ENCODE results near the gene SIRT7. TPM values are rescaled to one million over a fixed set of nuclear protein-coding genes. Genes with fewer than 3 reads are reported as not detected.

Gene SIRT7
- polyA plus RNA-seq, 1 donor: 25.2 TPM

DNA sequence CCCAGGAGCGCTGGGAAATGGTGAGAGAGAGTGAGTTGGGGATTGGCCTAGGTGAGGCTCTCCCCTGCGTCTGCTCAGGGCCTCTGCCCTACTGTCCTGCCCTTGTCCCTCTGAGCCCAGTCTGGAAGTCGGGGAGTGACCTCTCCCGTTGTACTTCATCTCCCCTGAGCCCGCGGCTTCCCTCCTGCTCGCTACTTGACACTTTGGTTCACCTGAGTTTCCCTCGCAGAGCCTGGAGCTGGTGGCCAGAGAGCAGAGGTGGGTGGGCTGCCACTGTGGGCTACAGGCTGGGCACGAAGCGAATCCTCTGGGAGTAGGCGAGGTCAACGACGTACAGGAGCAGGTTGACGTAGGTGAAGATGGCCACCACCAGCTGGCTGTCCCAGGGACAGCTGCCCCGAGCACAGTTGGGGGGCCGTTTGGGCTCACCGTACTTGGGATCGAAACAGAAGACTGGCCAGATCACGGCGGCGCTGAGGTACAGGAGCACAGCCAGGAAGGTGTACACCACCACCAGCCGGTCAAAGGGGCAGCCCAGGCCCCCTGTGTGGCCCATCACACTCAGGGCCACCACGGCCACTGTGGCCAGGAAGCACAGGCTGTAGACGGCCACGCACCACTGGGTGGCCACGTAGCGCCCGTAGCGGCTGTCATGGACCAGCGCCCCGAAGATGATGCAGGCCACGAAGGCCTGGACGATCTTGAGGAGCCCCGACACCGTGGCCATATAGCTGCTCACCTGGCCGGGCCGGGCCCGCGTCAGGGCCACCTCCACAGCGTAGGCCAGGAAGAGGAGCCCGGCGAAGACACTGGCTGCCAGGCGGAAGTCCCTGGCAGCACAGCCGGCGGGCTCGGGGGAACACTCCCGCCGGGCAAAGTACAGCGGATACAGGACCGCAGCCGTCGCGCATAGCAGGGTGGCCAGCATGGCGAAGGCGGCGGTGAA lies 22.8 kb upstream of the SIRT7 start:
- DNase-seq: no peak
- no CpG with 5 or more reads among the region's 56 CpGs for WGBS (ENCODE audit: insufficient coverage, low lambda C conversion rate)
- H3K27ac ChIP-seq (ENCODE audit: low read length): no peak overlapping the region
- H3K4me3 ChIP-seq (ENCODE audit: low read length): no peak overlapping the region
- no peaks in the 10 kb centered on the region for H3K36me3 ChIP-seq (ENCODE audit: control insufficient read depth, insufficient read depth, low read length)
- peaks cover 6% of the 10 kb centered on the region for H3K9me3 ChIP-seq (ENCODE audit: control insufficient read depth, low read depth, low read length)
- peaks cover 8% of the 10 kb centered on the region for H3K4me1 ChIP-seq (ENCODE audit: control insufficient read depth, insufficient read depth, low read length)
- peaks cover 8% of the 10 kb centered on the region for H3K27me3 ChIP-seq (ENCODE audit: control insufficient read depth, insufficient read depth, low read length)

DNA sequence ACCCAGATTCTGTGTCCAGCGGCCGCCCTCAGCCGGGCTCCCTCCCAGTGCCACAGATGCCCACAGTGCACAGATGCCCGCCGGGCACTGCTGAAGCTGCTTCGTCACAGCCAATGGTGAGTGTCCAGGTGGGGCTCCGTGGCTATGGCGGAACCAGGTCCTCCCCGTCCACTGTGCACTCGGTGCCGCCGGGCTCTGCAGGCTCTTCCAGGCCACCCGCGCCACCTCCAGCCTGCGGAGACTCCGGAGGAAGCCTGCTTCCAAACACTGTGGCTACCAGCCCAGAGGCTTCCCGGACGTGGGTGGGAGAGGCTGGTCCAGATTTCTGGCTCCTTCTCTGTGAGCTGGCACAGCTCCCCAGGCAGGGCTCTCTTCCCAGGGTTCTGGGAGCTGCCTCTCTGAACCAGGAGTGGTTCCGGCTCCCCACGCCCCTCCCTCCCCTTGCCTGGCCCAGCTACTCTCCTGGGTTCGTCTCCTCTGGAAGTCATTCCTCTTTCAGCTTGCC lies 22.0 kb upstream of the SIRT7 start:
- no CpG with 5 or more reads among the region's 21 CpGs for WGBS (ENCODE audit: insufficient coverage, low lambda C conversion rate)
- Histone ChIP-seq H3K27ac (ENCODE audit: low read length) (no peak overlapping the region), H3K4me3 (ENCODE audit: low read length) (no peak overlapping the region), H3K4me1 (ENCODE audit: control insufficient read depth, insufficient read depth, low read length) (peaks cover 8% of the 10 kb centered on the region), H3K27me3 (ENCODE audit: control insufficient read depth, insufficient read depth, low read length) (peaks cover 8% of the 10 kb centered on the region), H3K36me3 (ENCODE audit: control insufficient read depth, insufficient read depth, low read length) (no peaks in the 10 kb centered on the region), H3K9me3 (ENCODE audit: control insufficient read depth, low read depth, low read length) (peaks cover 6% of the 10 kb centered on the region)
- DNase-seq: no peak

DNA sequence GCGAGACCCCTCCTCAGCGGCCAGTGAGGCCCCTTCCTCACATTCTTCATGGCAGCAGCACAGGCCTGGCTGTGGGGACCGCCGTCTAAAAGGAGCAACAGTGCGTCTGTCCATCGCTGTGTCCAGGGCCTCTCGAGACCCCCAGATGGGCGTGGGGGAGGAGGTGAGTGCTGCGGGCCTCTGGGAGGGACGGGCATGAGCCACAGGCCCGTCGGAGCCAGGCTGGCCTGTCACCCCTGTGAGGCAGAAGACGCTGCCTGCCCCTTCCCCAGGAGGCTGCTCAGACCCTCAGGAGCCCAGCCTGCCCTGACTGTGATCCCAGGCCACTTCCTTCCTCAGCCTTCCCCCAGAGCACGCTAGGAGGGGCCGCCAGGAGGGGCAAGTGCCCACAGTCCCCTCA lies 21.2 kb upstream of the SIRT7 start:
- Histone ChIP-seq H3K27me3 (ENCODE audit: control insufficient read depth, insufficient read depth, low read length) (peaks cover 8% of the 10 kb centered on the region), H3K4me1 (ENCODE audit: control insufficient read depth, insufficient read depth, low read length) (peaks cover 8% of the 10 kb centered on the region), H3K9me3 (ENCODE audit: control insufficient read depth, low read depth, low read length) (peaks cover 6% of the 10 kb centered on the region), H3K36me3 (ENCODE audit: control insufficient read depth, insufficient read depth, low read length) (no peaks in the 10 kb centered on the region), H3K27ac (ENCODE audit: low read length) (no peak overlapping the region), H3K4me3 (ENCODE audit: low read length) (no peak overlapping the region)
- DNase-seq: no peak
- WGBS (ENCODE audit: insufficient coverage, low lambda C conversion rate): no CpG with 5 or more reads among the region's 15 CpGs

DNA sequence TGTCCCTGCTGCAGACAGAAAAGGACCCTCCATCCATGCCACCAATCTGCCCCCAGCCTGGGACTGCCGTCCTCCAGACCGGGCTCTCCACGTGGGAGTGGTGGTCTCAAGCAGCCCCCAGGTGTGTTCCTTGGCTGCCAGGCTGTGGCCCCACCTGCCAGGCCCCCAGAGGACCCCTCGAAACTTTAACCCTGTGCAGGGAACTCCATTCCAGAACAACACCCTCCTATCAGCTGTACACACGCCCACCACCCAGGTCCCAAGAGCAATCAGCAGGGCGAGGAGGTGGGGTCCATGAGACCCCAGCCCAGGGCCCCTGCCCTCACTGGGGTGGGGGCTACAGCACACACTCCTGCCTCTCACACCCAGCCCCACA lies 17.7 kb upstream of the SIRT7 start:
- Histone ChIP-seq H3K36me3 (ENCODE audit: control insufficient read depth, insufficient read depth, low read length) (peaks cover 2% of the 10 kb centered on the region), H3K4me3 (ENCODE audit: low read length) (no peak overlapping the region), H3K27me3 (ENCODE audit: control insufficient read depth, insufficient read depth, low read length) (no peaks in the 10 kb centered on the region), H3K4me1 (ENCODE audit: control insufficient read depth, insufficient read depth, low read length) (peaks cover 8% of the 10 kb centered on the region), H3K27ac (ENCODE audit: low read length) (no peak overlapping the region), H3K9me3 (ENCODE audit: control insufficient read depth, low read depth, low read length) (no peaks in the 10 kb centered on the region)
- no peak for DNase-seq
- no CpG with 5 or more reads among the region's 6 CpGs for WGBS (ENCODE audit: insufficient coverage, low lambda C conversion rate)

DNA sequence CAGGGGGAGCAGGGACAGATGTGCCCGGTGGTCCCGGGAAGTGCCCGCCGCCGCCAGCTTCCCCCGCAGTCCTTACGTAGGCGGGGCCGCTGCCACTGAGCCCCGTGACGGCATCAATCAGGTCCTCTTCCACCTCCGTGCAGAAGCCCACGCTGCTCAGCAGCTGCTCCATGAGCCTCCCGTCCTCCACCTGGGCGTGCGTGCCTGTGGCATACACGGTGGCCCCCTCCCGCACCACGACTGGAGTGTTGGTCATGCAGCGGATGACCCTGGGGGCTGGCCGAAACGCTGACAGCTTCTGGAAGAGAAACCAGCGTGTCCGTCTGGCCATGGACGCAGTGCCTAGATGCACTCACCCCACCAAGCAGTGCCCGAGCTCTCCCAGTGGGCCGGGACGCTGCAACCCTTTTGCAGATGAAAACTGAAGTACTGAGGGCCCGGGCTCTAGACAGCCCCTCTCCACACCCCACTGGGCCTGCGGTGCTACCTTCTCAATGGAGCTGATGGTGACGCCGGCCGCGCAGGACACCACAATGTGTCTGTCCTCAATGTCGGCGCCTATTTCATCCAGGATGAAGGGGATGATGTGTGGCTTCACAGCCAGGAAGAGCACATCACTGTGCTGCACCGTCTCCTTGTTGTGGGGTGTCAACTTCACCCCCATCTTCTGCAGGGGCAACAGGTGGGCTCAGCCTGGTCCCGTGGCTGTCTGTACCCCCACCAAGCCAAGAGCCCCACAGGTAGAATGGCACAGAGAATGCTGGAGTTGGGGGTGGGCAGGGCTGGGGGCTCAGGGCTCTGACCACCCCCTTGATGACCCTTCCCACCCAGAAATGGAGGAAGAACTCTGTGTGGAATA lies 17.1 kb upstream of the SIRT7 start:
- no CpG with 5 or more reads among the region's 38 CpGs for WGBS (ENCODE audit: insufficient coverage, low lambda C conversion rate)
- Histone ChIP-seq H3K4me1 (ENCODE audit: control insufficient read depth, insufficient read depth, low read length) (peaks cover 8% of the 10 kb centered on the region), H3K27me3 (ENCODE audit: control insufficient read depth, insufficient read depth, low read length) (no peaks in the 10 kb centered on the region), H3K27ac (ENCODE audit: low read length) (no peak overlapping the region), H3K4me3 (ENCODE audit: low read length) (no peak overlapping the region), H3K36me3 (ENCODE audit: control insufficient read depth, insufficient read depth, low read length) (peaks cover 2% of the 10 kb centered on the region), H3K9me3 (ENCODE audit: control insufficient read depth, low read depth, low read length) (no peaks in the 10 kb centered on the region)
- DNase-seq: no peak

DNA sequence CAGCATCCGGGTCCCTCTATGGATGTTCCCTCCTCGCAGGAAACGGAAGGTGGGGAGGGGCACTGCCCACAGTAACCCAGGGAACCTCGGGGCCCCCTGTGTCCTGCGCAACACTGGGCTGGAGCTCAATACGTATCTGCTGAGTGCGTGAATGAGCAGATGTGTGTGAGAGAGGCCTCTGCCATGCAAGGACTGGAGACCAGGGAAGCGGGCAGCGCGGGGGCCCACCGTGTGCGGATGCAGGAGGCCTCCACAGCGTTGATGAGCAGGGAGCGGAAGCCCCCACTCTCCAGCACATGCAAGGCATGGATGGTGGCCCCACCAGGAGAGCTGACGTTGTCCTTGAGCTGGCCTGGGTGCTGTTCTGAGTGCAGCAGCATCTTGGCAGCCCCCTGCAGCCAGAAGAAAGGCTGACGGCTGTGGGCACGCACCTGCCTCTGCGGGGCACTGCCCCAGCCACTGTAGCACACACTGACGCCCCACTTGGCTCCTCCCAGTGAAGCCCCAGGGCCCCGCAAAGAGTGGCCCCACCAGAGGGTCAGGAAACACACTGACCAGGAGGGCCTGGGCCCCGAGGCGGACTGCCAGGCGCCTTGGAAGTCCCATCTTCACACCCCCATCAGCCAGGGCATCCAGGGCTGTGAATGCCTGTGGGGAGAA lies 16.3 kb upstream of the SIRT7 start:
- H3K9me3 ChIP-seq (ENCODE audit: control insufficient read depth, low read depth, low read length): no peaks in the 10 kb centered on the region
- DNase-seq: no peak
- WGBS (ENCODE audit: insufficient coverage, low lambda C conversion rate): no CpG with 5 or more reads among the region's 23 CpGs

DNA sequence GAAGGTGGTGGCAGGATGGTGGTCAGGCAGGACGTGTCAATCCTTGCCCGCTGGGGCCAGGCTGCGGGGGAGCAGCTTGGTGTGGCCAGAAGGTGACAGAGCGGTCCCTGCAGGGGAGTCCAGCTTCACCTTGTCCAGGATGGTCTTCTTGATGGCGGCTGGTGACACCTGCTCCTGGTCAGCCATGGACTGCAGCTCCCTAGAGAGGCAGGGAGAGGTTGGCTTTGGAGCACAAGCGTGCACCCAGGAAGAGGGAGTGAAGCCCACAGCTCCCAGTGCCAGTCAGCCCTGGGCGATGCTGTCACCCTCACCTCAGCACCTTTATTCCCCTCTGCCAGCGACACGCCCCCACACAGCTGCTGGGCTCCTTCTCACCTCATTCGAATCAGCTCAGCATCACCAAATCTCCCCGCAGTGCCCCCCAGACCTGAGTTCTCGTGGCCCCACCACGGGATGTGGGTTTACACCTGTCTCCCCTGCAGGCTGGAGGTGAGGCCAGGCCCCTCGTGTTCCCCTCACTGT lies 15.3 kb upstream of the SIRT7 start:
- Histone ChIP-seq H3K36me3 (ENCODE audit: control insufficient read depth, insufficient read depth, low read length) (peaks cover 2% of the 10 kb centered on the region), H3K4me1 (ENCODE audit: control insufficient read depth, insufficient read depth, low read length) (peaks cover 17% of the 10 kb centered on the region), H3K9me3 (ENCODE audit: control insufficient read depth, low read depth, low read length) (no peaks in the 10 kb centered on the region), H3K27me3 (ENCODE audit: control insufficient read depth, insufficient read depth, low read length) (peaks cover 10% of the 10 kb centered on the region), H3K27ac (ENCODE audit: low read length) (no peak overlapping the region), H3K4me3 (ENCODE audit: low read length) (no peak overlapping the region)
- no CpG with 5 or more reads among the region's 14 CpGs for WGBS (ENCODE audit: insufficient coverage, low lambda C conversion rate)
- DNase-seq: no peak

More for the DNA sequence above, 16.3 kb upstream of the SIRT7 start:
- Histone ChIP-seq H3K4me1 (ENCODE audit: control insufficient read depth, insufficient read depth, low read length) (peaks cover 8% of the 10 kb centered on the region), H3K36me3 (ENCODE audit: control insufficient read depth, insufficient read depth, low read length) (peaks cover 2% of the 10 kb centered on the region), H3K4me3 (ENCODE audit: low read length) (no peak overlapping the region), H3K27me3 (ENCODE audit: control insufficient read depth, insufficient read depth, low read length) (no peaks in the 10 kb centered on the region), H3K27ac (ENCODE audit: low read length) (no peak overlapping the region)

DNA sequence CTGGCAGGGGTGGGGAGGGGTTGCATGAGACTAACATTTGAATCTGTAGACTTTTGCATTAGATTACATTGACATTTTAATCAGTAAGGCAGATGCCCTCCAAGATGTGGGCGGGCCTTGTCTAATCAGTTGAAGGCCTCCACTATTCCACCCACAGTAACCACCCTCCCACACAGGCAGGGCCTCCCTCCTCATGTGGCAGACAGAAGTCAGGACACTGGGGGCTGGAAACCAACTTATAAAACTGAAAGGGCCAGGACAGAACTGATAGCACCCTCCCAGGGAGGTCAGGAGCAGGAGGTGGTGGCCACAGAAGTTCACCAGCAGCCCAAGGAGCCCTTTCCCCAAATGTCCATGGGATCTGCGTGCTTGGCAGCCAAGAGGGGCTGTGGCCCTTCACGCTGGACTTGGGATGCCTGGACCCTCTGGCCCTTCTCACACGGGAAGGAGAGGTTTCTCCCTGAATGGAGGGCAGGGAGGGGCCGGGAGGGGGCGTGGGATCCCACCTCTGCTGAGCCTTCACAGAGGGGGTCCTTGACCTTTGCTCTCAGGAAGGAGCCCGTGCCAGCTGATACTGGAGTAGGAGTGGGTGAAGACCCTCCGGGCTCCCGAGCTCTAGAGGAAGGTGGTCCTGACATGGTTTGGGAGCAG lies 14.5 kb upstream of the SIRT7 start:
- no peak overlapping the region for H3K27ac ChIP-seq (ENCODE audit: low read length)
- no CpG with 5 or more reads among the region's 9 CpGs for WGBS (ENCODE audit: insufficient coverage, low lambda C conversion rate)
- DNase-seq: no peak
- H3K9me3 ChIP-seq (ENCODE audit: control insufficient read depth, low read depth, low read length): no peaks in the 10 kb centered on the region
- H3K4me3 ChIP-seq (ENCODE audit: low read length): no peak overlapping the region
- peaks cover 17% of the 10 kb centered on the region for H3K4me1 ChIP-seq (ENCODE audit: control insufficient read depth, insufficient read depth, low read length)
- peaks cover 12% of the 10 kb centered on the region for H3K27me3 ChIP-seq (ENCODE audit: control insufficient read depth, insufficient read depth, low read length)
- peaks cover 2% of the 10 kb centered on the region for H3K36me3 ChIP-seq (ENCODE audit: control insufficient read depth, insufficient read depth, low read length)

DNA sequence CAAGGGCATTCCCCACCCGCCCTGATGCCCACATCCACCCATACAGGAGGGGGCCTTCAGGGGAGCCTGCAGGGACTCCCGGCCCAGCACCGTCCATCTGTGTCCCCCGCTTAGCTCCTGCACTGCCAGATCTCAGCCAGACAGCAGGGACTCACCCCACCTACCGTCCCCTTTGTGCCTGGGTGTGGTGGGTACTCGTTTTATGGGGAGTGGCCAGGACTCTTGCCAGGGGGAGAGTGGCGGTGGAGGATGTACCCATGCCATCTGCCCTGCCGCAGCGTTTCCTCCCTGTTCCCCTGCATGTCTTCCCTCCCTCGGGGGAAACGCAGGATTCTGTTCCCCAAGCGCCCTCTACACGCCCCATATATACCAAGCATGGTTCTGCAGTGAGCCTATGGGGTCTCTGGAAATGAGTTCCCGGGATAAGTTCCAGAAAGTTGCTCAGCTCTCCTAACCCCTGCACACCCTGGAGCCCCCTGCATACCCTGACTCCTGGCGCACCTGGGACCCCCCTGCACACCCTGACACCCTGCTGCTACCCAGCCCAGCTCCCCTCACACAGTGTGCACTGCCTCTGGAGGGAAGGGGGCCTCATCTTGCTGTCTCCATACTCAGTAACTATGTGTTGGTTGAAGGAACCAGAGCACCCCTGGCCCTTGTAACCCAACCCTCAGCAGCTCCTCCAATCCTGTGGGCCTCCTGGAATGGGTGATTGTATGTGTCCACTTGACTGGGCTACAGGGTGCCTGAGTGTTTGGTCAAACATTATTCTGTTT lies 13.8 kb upstream of the SIRT7 start:
- WGBS (ENCODE audit: insufficient coverage, low lambda C conversion rate): no CpG with 5 or more reads among the region's 15 CpGs
- peaks cover 12% of the 10 kb centered on the region for H3K27me3 ChIP-seq (ENCODE audit: control insufficient read depth, insufficient read depth, low read length)

More for the DNA sequence above, 13.8 kb upstream of the SIRT7 start:
- no peak overlapping the region for H3K27ac ChIP-seq (ENCODE audit: low read length)
- no peak overlapping the region for H3K4me3 ChIP-seq (ENCODE audit: low read length)
- H3K9me3 ChIP-seq (ENCODE audit: control insufficient read depth, low read depth, low read length): no peaks in the 10 kb centered on the region
- peaks cover 2% of the 10 kb centered on the region for H3K36me3 ChIP-seq (ENCODE audit: control insufficient read depth, insufficient read depth, low read length)
- no peak for DNase-seq
- peaks cover 15% of the 10 kb centered on the region for H3K4me1 ChIP-seq (ENCODE audit: control insufficient read depth, insufficient read depth, low read length)
